Measurements from ENCODE around the gene ST6GALNAC2. TPM values are rescaled to one million over a fixed set of nuclear protein-coding genes. Genes with fewer than 3 reads are reported as not detected.
A peak's percentile ranks its signal among the peaks of the same experiment; 100 is the strongest.

Gene ST6GALNAC2
- total and polyA plus RNA-seq, 10 of the 15 experiments (the other 5 are each of a cell fraction or from before 2014, with no cell fraction given): 0.08 to 0.41 (median 0.23) TPM; not detected in 6

DNA sequence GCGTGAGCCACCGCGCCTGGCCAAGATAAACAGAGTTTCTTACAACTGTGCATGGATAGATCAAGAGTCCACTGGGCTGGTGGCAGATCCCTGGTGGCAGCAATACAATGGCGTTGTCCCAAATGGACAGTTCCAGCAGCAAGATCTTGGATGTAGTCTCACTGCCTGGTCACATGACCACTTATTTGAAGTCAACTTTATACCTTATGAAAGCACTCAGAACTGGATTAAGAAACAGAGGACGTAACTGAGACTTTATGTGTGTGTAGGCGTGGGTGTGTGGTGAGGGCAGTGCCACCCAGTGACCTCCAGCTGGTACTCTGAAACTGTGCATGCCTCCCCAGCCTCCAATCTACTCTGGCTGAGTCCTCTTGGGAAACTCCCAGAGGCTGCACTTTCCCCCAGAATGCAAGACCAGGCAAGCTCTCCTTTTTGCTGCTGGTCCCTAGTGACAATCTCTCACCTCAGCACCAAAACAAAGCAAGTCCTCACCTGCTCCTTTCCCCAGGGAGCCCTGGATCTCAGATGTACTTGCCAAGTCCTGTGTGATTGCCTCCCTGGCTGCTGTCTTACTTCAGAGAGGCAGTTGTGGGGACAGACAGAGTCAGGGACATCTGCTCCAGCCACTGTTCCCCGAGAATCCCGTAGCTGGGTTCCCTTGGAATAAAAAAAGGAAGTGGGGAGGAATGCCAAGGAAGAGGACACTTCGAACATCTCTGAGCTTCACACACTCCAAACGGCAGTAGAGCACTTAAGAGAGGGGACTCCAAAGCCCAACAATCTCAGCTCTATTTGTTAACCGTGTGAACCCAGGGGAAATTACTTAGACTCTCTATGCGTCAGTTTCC, 11.7 kb upstream of the ST6GALNAC2 start:
- no peaks in the 10 kb centered on the region for H3K79me2 ChIP-seq (ENCODE audit: control insufficient read depth, insufficient read depth, low read length)
- no peak overlapping the region for H3K9ac ChIP-seq (ENCODE audit: control insufficient read depth, insufficient read depth, low read length)
- H3K36me3 ChIP-seq (ENCODE audit: control insufficient read depth in 2 of 2, insufficient read depth in 2 of 2, low read length in 1 of 2): no peaks in the 10 kb centered on the region
- POLR2A ChIA-PET: interaction anchor here (0.7 to 1.0 kb wide), 3 partner anchors 23 to 95 kb away, joined by 3 to 4 read pairs (median 3); no protein-coding TSS in a partner anchor
- H3K27me3 ChIP-seq (replicated peaks in 1 of 2; ENCODE audit: control insufficient read depth in 2 of 2, insufficient read depth in 2 of 2, low read length in 1 of 2): no peaks in the 10 kb centered on the region
- no peak overlapping the region for H3K27ac ChIP-seq (ENCODE audit: control insufficient read depth, insufficient read depth)
- no peak overlapping the region for H2AFZ ChIP-seq (ENCODE audit: control insufficient read depth, low read depth, low read length)
- no peak for FAIRE-seq
- CTCF ChIA-PET: interaction anchor here (1.2 to 3.2 kb wide), 6 partner anchors 9 to 110 kb away, joined by 3 to 14 read pairs (median 4); no protein-coding TSS in a partner anchor
- peak; percentile 50 for DNase-seq (ENCODE audit: low read depth, low spot score)
- intact Hi-C loops (cut with micrococcal nuclease; ENCODE audit: unreplicated experiment) (no loop called here), in situ Hi-C loops (cut with MboI) (no loop called here)
- peak; percentile 94 for ATAC-seq
- RAD21 ChIA-PET (ENCODE audit: unreplicated experiment): interaction anchor here (1.3 to 2.5 kb wide), 3 partner anchors 27 to 70 kb away, joined by 4 to 9 read pairs (median 6); no protein-coding TSS in a partner anchor
- no peaks in the 10 kb centered on the region for H4K20me1 ChIP-seq (ENCODE audit: control insufficient read depth, insufficient read depth)
- SMC1A ChIA-PET (ENCODE audit: uncharacterized antibody, unreplicated experiment): interaction anchor here (1.0 to 2.1 kb wide), 7 partner anchors 9 to 74 kb away, joined by 3 to 8 read pairs (median 5); no protein-coding TSS in a partner anchor
- no peak overlapping the region for H3K4me3 ChIP-seq
- 30% methylated on average over 12 of the region's 12 CpGs for WGBS (ENCODE audit: insufficient coverage, insufficient replicate concordance, low lambda C conversion rate, missing lambda C conversion rate)
- no peak overlapping the region for H3K4me2 ChIP-seq (ENCODE audit: control insufficient read depth, insufficient read depth)
- H3K4me1 ChIP-seq (ENCODE audit: control insufficient read depth, insufficient read depth, low read length): no peaks in the 10 kb centered on the region
- BruUV-seq (replicated peaks): no TSS peak
- H3K9me3 ChIP-seq (replicated peaks; ENCODE audit: control insufficient read depth, insufficient read depth, low read length): no peaks in the 10 kb centered on the region
- TF ChIP-seq GATAD2B (conservative IDR thresholded peaks at IDR 0.05; ENCODE audit: low read depth) (peak; percentile 80), MTA2 (IDR thresholded peaks at IDR 0.05; ENCODE audit: low read depth) (peak; percentile 62; the same call in 1 of the 2 replicates), STAT1 (conservative IDR thresholded peaks at IDR 0.05) (no peak), MEF2B (IDR thresholded peaks at IDR 0.05; ENCODE audit: partially characterized antibody, poor library complexity, severe bottlenecking) (peak; percentile 91), SP1 (IDR thresholded peaks at IDR 0.05; ENCODE audit: low read depth, low read length) (peak; percentile 42), BMI1 (IDR thresholded peaks at IDR 0.05; ENCODE audit: borderline replicate concordance) (no peak), IKZF1 (conservative IDR thresholded peaks at IDR 0.05) (peak; percentile 88), MEF2A (IDR thresholded peaks at IDR 0.05; ENCODE audit: insufficient read depth, low read depth, low read length) (no peak), GABPA (IDR thresholded peaks at IDR 0.05; ENCODE audit: low read depth) (no peak), RAD51 (IDR thresholded peaks at IDR 0.05) (peak; percentile 84), TCF12 (IDR thresholded peaks at IDR 0.05; ENCODE audit: low read depth, low read length) (0 out of 2 replicates have a peak, but pooled peaks have one; percentile 6), RELA (IDR thresholded peaks at IDR 0.05; ENCODE audit: borderline replicate concordance, partially characterized antibody) (peak; percentile 37), SPI1 (IDR thresholded peaks at IDR 0.05; ENCODE audit: borderline replicate concordance, insufficient read depth, low read depth, low read length) (0 out of 2 replicates have a peak, but pooled peaks have one; percentile 7), NRF1 (conservative IDR thresholded peaks at IDR 0.05; ENCODE audit: low read depth, low read length) (no peak), ZSCAN29 (IDR thresholded peaks at IDR 0.05) (no peak), IKZF2 (IDR thresholded peaks at IDR 0.05) (peak; percentile 78 to 83)
- TF ChIP-seq, protein P1, sequence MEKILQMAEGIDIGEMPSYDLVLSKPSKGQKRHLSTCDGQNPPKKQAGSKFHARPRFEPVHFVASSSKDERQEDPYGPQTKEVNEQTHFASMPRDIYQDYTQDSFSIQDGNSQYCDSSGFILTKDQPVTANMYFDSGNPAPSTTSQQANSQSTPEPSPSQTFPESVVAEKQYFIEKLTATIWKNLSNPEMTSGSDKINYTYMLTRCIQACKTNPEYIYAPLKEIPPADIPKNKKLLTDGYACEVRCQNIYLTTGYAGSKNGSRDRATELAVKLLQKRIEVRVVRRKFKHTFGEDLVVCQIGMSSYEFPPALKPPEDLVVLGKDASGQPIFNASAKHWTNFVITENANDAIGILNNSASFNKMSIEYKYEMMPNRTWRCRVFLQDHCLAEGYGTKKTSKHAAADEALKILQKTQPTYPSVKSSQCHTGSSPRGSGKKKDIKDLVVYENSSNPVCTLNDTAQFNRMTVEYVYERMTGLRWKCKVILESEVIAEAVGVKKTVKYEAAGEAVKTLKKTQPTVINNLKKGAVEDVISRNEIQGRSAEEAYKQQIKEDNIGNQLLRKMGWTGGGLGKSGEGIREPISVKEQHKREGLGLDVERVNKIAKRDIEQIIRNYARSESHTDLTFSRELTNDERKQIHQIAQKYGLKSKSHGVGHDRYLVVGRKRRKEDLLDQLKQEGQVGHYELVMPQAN (conservative IDR thresholded peaks at IDR 0.05): no peak
- TF ChIP-seq, protein P2, sequence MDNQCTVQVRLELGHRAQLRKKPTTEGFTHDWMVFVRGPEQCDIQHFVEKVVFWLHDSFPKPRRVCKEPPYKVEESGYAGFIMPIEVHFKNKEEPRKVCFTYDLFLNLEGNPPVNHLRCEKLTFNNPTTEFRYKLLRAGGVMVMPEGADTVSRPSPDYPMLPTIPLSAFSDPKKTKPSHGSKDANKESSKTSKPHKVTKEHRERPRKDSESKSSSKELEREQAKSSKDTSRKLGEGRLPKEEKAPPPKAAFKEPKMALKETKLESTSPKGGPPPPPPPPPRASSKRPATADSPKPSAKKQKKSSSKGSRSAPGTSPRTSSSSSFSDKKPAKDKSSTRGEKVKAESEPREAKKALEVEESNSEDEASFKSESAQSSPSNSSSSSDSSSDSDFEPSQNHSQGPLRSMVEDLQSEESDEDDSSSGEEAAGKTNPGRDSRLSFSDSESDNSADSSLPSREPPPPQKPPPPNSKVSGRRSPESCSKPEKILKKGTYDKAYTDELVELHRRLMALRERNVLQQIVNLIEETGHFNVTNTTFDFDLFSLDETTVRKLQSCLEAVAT (IDR thresholded peaks at IDR 0.05): 0 out of 2 replicates have a peak, but pooled peaks have one; percentile 29

Measured in GM12878 (cell line).